Right lobe of liver (tissue), 6 donors: ENCODE results near the gene ACTRT2. TPM values are rescaled to one million over a fixed set of nuclear protein-coding genes. Genes with fewer than 3 reads are reported as not detected.

Experiments used
- ATAC-seq, 4 donors: fragments of 200-7000 bp; cut with Tn5 transposase; one replicate each; pipeline ENCODE4 v1.9.1; 2020; ENCODE audit warnings: mild to moderate bottlenecking in 4 of 4, moderate library complexity in 4 of 4
- DNase-seq, 3 donors: peaks; one replicate each; pipeline ENCODE4 v3.0.0-alpha.2; 2020
- H3K27ac ChIP-seq, 3 donors: fragments of 200-600 bp; one replicate each; pipeline ENCODE4 v1.8.0; 2022
- H3K27me3 ChIP-seq, 2 donors: fragments of 200-600 bp; one replicate each; pipeline ENCODE4 v1.8.0; 2022
- H3K36me3 ChIP-seq, 4 donors: fragments of 200-600 bp; sonication (generic) in 1 of 4; one replicate each; pipeline versions ENCODE4 v1.5.1 to v1.8.0; 2017 to 2022; ENCODE audit warnings: control low read depth in 1 of 4
- H3K4me1 ChIP-seq, 4 donors: fragments of 200-600 bp; sonication (generic) in 1 of 4; one replicate each; pipeline versions ENCODE4 v1.5.1 to v1.8.0; 2017 to 2022; ENCODE audit warnings: control low read depth in 1 of 4
- H3K4me3 ChIP-seq, 3 donors: fragments of 200-600 bp; one replicate each; pipeline ENCODE4 v1.8.0; 2022
- H3K9me3 ChIP-seq, 4 donors: fragments of 200-600 bp; sonication (generic) in 1 of 4; one replicate each; pipeline versions ENCODE4 v1.5.1 to v1.8.0; 2017 to 2022; ENCODE audit warnings: control low read depth in 1 of 4
- CTCF ChIP-seq, 4 donors: fragments of 200-600 bp in 3 of 4; fragments of 450-650 bp in 1 of 4; IDR thresholded peaks; one replicate each; pipeline versions ENCODE4 v1.5.1 to v1.8.0; 2016 to 2022; ENCODE audit warnings: antibody characterized with exemption in 4 of 4, mild to moderate bottlenecking in 2 of 4
- POLR2A ChIP-seq: fragments of 450-650 bp; IDR thresholded peaks from one replicate; pipeline ENCODE4 v1.6.1; 2017; ENCODE audit warnings: antibody characterized with exemption, mild to moderate bottlenecking
- WGBS: methylation state at CpG from one replicate; pipeline ENCODE4 v1.1.6; 2018; ENCODE audit warnings: low coverage, low lambda C conversion rate; ENCODE audit not compliant: insufficient coverage; ENCODE audit errors: missing lambda C conversion rate; 5-methylcytosine and 5-hydroxymethylcytosine counted together
- intact Hi-C, 2 donors: fragments of 100-400 bp; cut with DNase I; formaldehyde crosslinking; loops; one replicate each; pipeline versions ENCODE4 v1.11.2 to v1.14.1; 2022
- total RNA-seq, 6 experiments: library from RNA; depleted of rRNA in 2 of 6; stranded (reverse); fragments of >200 nt in 2 of 6; fragmentation: NEBNext Ultra II Directional in 3 of 6; extraction: Animal tissue kit (Norgen Biotek cat#: 25700) in 3 of 6; gene quantifications; one replicate each; pipeline versions ENCODE4 v1.1.0 to v1.2.4, GENCODE V29; 2016 to 2023
- donor health status: DM: no; HTN: yes; CAD: no.
- donor health status: DM: no; HTN: no; CAD: no.
- donor health status: DM: no; HTN: no; CAD: no.
- donor health status: DM: no; HTN: yes; CAD: no.
- donor health status: DM: no; HTN: yes; CAD: no.

ACTRT2 gene
- total RNA-seq, 6 experiments from 2014 or later, result not detected

DNA sequence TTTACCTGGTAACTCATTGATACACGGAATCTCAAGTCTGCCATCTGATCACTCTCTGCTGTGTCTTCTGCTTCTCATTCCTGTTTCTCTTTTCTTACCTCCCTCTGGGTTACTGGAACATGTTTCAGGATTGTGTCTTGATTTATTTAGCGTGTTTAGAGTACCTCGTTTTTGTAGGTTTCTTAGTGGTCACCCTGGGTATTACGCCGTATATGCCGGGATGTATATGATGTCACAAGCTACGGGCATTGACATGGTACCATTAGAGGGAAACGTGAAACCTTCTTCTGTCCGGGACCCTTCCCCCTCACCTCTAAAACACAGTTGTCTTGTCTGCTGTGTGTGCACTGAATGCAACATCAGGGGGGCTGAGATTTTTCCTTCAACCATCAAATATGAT lies 2.8 kb downstream of the ACTRT2 start:
- no peak for TF ChIP-seq CTCF (IDR thresholded peaks at IDR 0.05)
- TF ChIP-seq POLR2A, result no peak
- Histone ChIP-seq H3K27me3 (no peaks in the 10 kb centered on the region), H3K27ac (no peak overlapping the region), H3K4me3 (no peak overlapping the region), H3K36me3 (no peaks in the 10 kb centered on the region), H3K9me3 (no peaks in the 10 kb centered on the region), H3K4me1 (no peaks in the 10 kb centered on the region)
- WGBS, result 55% methylated on average over 7 of the region's 9 CpGs
- DNase-seq (no peak), ATAC-seq (no peak)
- intact Hi-C loops, result no loop called here

- Histone ChIP-seq H3K27ac (no peak overlapping the region), H3K9me3 (no peaks in the 10 kb centered on the region), H3K36me3 (no peaks in the 10 kb centered on the region), H3K27me3 (no peaks in the 10 kb centered on the region), H3K4me3 (no peak overlapping the region), H3K4me1 (no peaks in the 10 kb centered on the region)
- 77% methylated on average over 11 of the region's 11 CpGs for WGBS
- TF ChIP-seq CTCF (IDR thresholded peaks at IDR 0.05) (no peak), POLR2A (no peak)
- DNase-seq (no peak), ATAC-seq (no peak)
- intact Hi-C loops, result no loop called here
Observed at GRCh38 chr1:3024588-3024987, 3.3 kb downstream of the ACTRT2 start.

GRCh38 chr1:3026124-3026523 lies 4.9 kb downstream of the ACTRT2 start:
- Histone ChIP-seq H3K4me1 (no peaks in the 10 kb centered on the region), H3K4me3 (no peak overlapping the region), H3K27me3 (no peaks in the 10 kb centered on the region), H3K27ac (no peak overlapping the region), H3K9me3 (no peaks in the 10 kb centered on the region), H3K36me3 (no peaks in the 10 kb centered on the region)
- 90% methylated on average over 1 of the region's 1 CpG for WGBS
- TF ChIP-seq CTCF (IDR thresholded peaks at IDR 0.05), result no peak
- no peak for TF ChIP-seq POLR2A
- intact Hi-C loops, result no loop called here
- ATAC-seq (no peak), DNase-seq (no peak)

DNA sequence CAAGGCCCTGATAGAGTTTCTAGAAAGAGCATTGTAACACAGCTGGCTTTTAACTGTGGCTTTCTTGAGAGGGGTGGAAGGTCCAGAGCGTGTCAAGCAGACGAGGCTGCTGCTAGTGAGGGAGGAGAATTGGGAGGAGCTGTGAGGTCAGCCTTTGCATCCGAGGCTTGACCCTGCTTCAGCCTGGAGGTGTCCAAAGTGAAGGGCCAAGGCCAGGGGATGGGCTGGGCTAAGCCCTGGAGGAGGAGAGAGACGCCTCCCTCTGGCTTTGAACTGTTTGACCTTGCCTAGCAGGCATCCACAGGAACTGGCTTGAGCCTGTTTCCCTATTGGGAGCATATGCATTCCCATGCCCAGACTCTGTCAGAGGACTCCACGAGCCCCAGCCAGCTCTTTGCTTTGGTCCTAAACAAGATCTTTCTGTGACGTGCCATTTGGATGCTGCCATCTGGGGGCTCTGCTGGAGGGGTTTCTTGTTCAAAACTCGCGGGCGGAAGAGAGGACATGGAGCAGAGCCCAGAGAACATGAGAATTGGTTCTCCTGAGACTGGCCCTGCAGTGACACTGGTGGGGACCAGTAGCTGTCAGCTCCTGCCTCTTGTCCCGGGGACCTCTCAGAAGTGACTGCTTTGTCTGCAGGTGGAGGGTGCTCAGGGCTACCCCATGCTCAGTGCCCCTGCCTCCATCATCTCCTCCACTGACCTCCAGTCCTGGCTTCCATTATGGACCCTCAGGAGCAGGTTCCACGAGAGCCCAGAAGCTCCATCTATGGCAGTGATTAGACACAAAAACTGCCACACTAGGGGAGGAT lies 5.5 kb downstream of the ACTRT2 start:
- TF ChIP-seq CTCF (IDR thresholded peaks at IDR 0.05), result no peak
- TF ChIP-seq POLR2A, result no peak
- ATAC-seq (no peak), DNase-seq (peak in 1 of 3 donors; percentile 27)
- no peaks in the 10 kb centered on the region for H3K36me3 ChIP-seq
- no peaks in the 10 kb centered on the region for H3K27me3 ChIP-seq
- no peaks in the 10 kb centered on the region for H3K4me1 ChIP-seq
- no peak overlapping the region for H3K4me3 ChIP-seq
- H3K27ac ChIP-seq, result no peak overlapping the region
- 41% methylated on average over 3 of the region's 11 CpGs for WGBS
- intact Hi-C loops, result no loop called here
- no peaks in the 10 kb centered on the region for H3K9me3 ChIP-seq
